ENCODE measurements around the gene PRDM10.
"Not testable (repeated sequence)": the region's sequence is repeated elsewhere in the genome, so short reads cannot be mapped to it uniquely, and the experiment has no call there.

PRDM10 gene

DNA sequence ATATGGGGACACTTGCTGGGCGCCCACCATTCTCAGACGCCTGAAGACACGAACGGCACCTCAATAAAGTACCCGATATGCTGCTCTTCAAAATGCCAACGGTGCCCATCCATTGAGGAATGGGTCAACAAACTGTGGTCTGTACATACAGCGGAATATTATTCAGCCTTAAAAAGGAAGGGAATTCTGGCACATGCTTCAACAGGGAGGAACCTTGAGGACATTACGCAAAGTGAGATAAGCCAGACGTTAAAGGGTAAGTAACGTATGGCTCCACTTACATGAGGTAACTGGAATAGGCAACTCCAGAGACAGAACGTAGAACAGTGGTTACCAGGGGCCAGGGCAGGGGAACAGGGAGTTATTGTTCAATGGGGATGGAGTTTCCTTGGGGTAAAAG is 28.0 kb downstream of the PRDM10 start:
- DNase-seq = no peak

DNA sequence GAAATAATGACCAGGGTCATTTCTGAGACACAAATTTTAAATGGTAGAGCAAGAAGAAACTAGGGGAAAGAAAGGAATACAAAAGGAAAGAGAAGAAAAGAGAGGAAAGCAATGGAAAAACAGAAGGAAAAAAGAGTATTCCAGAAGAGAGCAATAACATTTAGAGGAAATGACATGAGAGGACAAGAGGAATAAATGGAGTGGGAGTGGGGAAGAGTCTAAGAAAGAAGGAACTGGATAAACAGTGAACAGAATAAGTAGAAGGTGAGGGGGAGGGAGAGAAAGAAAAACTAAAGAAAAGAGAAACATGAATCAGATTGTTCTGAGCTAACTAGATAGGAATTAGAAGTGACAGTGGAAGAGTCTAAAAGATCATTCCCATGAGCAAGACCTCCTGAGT is 28.4 kb downstream of the PRDM10 start:
- DNase-seq = no peak

DNA sequence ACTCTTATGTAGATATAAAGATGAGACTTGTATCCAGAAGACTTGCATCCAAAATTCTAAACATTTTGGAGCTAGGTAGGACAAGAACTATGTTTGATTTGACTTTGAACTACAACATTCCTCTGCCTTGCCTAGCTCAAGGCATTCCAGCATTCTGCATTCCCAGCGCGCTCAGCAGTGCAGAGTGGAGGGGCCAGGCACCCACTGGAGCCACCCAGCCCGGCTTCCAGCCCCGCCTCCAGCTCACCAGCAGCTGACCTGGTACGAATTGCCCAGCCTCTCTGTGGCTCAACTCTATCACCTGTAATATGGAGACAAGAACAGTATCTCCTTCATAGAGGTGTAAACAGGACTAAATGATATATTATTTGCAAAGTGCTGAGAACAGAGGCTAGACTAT is 28.8 kb downstream of the PRDM10 start:
- DNase-seq = no peak

DNA sequence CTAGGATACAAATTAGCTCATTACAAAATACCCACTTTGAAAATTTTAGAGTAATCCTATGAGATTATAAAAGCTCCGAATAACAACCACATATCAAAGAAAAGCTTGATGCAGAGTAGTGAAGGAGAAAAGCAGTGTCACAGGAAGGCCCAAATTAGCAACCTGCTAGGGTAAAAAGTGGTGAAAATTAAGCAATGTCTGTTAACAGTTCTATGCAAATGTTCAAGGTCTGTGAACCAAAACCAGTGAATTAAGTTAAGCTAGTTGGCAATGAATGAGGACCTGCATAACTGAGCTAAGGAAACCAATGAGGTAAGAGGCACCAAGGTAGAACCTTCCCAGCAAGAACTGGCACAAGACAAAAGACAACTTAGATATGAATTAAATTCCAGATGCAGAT is 29.6 kb downstream of the PRDM10 start:
- DNase-seq = no peak

DNA sequence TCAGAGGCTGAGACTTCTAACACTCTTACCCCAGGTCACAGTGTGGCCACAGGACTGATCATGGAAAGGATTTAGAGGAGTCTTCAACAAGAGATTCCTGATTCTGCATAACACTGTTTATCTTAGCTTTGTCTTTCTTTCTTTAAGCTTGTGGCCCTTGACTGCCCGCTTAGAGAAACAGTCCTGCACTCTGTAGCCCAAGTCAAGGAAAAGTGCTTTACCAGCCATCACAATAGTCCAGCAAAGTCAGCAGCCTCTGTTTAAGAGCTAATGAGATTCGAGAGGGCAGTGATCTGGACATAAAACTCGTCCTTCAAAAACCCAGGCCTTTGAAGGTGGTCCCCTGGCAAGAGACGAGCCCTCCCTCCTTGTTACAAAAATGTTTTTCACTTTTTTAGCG is 30.0 kb downstream of the PRDM10 start:
- DNase-seq = no peak

DNA sequence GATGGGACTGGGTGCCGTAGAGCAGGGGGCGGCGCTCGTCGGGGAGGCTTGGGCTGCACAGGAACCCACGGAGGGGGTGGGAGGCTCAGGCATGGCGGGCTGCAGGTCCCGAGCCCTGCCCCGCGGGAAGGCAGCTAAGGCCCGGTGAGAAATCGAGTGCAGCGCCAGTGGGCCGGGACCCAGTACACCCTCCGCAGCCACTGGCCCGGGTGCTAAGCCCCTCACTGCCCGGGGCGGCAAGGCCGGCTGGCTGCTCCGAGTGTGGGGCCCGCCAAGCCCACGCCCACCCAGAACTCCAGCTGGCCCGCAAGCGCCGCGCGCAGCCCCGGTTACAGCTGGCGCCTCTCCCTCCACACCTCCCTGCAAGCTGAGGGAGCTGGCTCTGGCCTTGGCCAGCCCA is 30.8 kb downstream of the PRDM10 start:
- DNase-seq = not testable (repeated sequence)

DNA sequence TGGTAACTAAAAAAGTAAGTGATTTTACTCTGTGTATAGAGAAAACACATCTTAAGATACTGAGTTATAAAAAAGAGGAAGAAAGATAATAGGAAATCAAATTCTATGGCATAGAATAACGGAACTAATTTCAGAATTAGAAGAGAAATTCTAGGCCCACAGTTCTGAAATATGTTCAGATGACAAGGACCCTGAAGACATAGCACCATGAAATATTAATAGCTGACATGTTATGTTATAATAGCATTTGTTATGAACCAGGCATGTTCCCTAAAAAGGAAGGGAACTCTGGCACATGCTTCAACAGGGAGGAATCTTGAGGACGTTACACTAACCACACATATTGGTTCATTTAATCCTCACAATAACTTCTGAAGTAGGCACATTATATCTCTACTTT is 32.7 kb downstream of the PRDM10 start:
- no peak for DNase-seq

DNA sequence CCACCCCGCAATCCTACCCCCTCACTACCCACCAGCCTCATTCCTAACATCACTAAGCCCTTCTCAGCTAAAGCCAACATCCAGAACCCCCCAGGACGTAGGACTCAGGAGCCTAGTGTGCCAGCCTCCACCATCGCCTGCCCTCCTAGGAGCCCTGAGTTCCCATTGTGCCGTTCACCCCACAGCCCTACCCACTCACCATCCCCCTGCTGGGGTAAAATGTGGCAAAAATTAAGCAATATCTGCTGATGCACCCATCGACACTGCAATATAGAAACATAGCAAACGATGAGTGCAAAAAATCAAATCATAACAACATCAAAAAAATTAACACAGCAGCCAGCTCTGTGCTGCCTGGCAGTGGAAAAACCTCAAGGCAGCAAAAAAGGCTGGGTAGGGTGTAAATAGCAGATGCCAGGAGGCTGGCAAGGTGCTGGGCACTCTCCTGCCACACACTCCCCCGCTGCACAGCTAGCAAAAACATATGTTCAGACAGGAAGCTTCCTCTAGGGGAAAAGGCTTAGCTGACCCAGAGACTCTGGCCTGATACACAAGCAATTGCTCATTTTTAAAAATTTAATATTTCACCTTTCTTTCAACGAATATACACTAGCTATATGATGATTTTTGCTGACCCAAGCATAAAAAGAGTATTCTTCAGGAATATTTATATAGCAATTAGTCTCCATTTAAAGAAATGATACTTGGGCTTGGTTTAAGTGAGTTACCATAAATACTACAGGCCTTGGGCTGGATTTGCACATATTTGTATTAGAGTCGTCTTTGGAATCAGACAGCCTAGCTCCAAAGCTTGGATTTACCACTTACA is 33.8 kb downstream of the PRDM10 start:
- no peak for DNase-seq

DNA sequence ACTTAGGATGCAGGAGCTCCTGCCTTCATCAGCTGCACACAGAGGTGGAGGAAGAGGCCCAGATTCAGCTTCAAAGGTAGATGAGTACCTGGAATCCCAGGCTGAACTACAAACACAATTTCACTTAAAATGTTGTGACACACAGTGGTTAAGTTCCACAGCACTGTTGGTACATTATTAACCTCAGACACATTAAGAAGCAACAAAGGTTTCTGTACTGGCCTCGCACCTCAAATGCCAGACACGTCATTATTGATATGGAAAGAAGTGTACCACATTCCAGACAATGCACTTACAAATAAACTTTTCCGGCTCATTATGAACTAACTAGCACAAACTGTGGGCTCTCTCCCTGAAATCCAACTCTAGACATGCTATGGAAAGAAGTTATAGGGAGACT is 34.6 kb downstream of the PRDM10 start:
- DNase-seq = no peak

DNA sequence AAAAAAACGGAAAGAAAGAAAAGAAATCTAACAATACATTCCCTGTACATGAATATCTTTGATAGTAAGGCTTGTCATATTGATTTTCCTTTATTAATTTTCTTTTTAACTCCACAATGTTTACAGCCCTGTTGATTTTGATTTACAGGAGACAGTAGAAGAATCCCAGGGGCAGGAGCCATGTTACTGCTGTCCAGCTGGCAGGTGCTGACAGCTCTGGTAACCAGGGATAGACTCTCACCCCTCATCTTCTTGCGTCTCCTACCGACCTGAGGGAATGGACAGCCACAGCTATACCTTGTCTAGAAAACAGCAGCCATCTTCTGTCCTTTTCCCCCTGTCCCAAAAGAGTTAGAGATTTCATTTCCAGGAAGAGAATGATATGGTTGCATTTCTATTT is 37.4 kb downstream of the PRDM10 start:
- no peak for DNase-seq

DNA sequence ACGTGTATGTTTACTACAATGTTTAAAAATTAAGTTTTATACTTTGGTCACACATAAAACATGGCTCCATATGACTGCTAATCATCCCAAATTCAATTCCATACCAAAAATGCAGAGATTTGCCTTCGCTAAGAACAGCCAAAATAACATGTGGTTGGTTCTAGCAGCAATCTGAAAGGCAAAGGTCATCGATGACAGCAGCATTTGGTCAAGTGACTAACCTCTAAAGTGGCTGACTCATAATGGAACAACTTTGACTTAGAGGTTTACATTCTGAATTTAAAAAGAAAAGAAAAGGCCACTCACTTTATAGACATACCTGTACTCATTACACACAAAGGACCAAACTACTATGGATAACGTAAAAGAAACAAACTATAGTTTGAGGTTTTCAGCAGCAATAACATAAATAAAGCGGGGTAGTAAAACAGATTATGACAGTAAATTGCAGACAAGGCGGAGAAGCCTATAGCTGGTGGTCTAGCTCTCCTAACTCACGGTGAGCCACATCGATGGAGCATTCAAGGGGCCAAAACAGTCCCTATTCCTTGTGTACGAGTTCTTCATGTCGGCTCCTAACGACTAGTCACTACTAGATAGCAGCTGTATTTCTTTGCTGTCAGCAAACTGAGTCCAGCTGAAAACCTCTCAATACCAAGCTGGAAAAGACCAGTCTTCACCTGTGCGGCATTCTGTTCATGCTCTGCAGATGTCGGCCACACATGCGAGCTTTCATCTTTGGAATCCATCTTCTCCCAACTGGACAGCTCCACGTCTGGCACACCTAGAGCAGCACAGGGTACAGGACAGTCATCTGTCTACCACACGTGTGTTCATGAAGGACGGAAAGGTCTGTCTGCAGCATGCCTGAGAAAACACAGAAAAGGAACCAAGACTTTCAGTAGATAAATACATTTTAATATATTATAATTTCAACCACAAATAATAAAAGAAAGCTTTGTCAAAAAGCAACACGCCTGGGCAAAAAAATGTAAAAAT is 42.1 kb downstream of the PRDM10 start:
- DNase-seq = no peak

DNA sequence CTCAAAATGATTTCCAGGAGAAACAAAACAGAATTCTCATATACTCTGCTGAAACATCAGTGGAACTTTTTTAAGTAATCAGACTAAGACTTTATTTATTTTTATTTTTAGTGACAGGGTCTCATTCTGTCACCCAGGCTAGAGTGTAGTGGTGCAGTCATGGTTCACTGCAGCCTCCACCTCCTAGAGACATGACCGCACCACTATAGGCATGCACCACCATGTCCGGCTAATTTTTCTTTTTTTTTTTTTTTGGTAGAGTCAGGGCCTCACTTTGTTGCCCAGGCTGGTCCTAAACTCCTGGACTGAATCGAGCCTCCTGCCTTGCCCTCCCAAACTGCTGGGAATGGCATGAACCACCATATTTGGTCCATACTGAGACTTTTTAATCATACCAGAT is 42.9 kb downstream of the PRDM10 start:
- no peak for DNase-seq

DNA sequence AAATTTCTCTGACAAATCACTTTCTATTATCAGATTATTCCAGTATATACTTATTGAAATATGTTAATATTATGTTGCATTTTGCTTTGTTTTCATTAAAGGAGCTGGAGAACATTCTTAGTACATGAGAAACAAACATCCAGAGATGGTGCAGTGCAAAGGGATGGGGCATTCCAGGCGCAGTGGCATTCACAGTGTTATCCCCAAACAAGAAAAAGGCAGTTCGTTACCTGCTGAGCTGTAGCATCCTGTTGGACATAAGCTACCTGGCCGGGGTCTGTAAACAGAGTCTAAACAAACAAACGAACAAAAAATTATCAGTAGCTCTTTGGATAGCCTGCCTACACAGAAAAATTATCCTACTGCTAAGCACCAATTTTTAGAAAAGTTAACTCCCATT is 47.4 kb downstream of the PRDM10 start:
- no peak for DNase-seq

DNA sequence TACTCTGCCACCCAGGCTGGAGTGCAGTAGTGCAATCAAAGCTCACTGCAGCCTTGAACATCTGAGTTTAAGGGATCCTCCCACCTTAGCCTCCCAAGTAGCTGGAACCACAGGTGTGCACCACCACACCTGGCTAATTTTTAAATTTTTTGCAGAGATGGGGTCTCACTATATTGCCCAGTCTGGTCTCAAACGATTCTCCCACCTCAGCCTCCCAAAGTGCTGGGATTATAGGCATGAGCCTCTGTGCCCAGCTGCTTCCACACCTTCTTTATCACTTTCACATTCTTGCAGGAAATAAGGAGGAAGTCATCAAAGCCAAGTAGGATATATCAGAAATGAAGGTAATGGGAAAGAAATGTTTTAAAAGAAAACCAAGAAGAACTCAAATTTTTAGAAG is 47.9 kb downstream of the PRDM10 start:
- DNase-seq = not testable (repeated sequence)

DNA sequence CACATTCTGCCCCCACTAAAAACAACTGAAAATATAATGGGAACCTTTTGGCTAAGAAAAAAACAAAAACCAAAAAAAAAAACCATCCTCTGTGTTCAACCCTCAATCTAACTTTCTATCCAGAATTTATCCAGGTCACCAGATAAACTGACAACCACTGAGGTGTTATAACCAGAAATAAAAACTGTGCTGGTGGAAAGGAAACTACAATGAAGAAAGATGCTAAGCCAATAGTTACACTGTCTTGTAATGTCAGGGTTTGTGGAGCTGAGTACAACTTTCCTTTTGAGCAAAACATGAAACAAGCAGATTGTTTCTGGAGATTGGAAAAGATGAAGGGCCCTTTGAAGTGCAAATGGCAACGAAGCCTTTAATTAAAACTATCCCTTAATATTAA is 50.8 kb downstream of the PRDM10 start:
- DNase-seq = no peak

DNA sequence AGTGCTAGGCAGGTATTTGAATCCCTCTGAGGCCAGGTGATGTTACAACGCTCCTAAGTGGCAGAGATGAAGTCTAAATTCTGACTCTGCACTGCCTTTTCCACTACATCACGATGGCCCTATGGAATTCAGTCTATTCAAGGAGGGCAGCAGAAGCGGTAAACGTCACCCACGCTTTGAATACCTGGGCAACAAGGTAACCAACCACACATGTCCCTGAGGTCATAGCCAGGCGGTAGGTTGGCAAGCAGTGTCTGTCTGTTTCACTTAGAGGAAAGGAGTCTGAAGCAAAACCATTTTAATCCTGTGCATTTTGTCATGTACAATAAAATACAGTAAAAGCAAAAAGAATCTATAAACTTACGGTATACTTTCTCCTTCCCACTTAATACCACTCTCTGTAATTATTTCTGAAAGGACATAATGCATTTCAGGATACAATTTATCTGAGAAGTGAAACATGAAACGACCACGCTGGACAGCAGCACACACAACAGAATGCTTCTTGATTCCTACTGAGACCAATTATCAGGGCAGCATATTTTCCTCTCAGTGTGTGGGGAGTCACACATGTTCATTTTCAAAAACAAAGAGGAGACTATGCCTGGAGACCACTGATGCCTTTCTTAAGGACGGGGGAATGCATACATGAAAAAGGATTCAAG is 51.3 kb downstream of the PRDM10 start:
- no peak for DNase-seq

DNA sequence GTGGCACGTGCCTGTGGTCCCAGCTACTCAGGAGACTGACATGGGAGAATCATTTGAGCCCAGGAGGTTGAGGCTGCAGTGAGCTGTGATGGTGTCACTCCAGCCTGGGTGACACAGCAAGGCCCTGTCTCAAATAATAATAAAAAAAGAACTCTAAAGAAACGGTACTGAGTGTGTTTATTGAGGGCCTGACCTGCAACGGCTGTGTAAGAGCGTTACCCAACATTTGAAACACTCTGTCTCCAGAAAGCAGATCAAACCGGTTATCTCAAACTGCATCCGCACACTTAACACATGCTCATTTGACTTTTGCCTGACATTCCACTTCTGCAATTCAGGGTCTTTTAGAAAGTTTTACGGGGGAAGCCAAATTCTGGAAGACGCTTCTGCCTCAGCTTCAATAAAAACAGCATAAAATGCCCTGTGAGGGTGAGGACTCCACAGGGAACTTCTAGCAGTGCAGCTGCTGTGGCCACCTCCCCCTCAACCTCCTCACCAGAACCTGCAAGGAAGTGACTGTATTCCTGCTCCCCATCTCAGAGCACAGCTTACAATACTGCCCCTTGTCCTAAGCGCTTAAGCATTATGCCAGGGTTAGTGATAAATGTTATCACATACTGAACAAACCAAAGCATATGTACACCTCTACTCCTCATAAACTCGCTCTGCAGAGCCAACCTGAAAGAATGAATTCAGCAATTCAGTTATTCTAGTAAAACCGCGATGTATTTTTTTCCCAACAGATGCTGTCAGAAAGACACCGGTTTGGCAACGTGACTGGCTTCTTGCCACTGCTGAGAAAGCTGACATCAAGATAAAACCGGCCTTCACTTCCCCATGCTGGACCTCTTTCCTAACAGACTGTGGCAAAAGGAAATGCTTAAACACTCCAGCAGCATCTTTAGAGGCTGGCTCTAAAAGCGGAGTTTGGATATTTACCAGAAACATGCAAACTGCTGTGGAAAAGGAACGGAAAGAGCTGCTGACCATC is 52.2 kb downstream of the PRDM10 start:
- DNase-seq = no peak

DNA sequence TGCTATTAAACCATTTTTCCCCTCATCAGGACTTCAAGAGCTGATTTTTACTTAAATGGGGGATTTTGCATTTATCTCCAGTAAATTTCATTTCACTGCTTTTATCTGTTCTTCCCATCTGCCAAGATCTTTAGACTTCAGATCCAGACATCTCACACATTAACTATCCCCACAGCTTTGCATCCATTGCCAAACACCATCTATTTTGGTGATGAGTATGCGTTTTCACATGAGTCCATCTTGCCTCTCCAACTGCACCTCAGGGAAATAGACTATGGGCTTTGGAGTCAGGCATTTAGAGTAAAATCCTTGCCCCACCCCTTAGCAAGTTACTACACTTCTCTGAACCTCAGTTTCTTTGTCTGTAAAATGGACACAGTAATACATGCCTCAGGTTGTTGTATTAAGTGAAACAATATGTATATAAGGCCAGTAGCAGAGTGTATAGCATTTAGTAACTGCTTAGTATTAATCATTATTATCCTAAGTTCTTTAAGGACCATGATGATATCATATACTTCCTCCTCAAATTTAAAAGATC is 53.6 kb downstream of the PRDM10 start:
- no peak for DNase-seq

DNA sequence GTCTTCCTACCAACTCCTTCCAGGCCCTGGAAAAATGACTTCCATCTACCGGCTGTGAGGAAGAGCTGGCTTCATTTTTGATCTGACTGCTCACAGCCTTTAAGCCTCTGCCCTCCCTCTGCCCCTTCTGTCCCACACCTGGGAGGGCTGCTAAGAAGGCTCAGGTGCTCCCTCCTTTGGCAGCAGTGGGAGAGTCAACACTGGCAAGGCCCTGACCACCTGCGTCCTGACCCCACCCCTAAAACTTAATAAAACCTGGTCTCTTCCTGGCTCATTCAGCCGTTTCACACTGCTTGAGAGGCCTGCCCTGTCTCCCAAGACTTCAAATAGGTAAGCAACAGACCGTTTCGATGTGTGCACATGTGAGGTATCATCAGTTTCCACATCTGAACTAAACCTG is 55.2 kb downstream of the PRDM10 start:
- no peak for DNase-seq

DNA sequence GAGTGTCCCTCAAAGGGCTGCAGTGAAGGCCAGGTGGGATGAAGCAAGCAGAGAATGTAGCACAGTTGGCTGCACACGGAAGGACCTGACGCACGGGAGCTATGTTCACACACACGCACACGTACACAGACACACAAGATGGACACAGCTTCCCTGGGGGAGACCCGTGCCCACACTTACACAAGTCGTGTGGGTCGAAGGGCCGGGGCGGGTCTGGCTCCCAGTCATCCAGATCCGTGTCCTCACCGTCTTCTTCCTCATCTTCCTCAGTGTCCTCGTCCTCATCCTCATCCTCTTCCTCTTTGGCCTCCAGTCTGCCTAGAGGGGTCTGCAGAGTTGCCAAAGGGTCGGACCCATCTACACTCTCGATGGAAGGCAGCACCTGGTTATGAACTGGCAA is 55.7 kb downstream of the PRDM10 start:
- DNase-seq = no peak

DNA sequence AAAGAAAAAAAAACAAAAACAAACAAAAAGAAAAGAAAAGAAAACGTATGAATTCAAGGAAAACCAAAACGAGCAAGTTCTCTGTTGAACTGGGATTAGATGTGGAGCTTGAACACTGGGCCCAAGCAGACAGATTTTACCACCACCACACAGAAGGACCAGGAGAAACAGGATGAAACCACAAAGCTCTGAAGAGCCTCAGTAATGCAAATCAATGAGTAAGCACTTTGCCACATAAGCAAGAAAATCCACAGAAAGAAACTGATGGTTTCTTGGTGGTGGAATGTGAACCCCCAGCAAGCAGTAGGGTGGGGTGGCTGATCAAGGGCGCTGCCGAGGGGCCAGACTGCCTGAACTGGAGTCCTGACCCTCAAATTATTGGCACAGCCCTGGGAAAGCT is 56.4 kb downstream of the PRDM10 start:
- no peak for DNase-seq

DNA sequence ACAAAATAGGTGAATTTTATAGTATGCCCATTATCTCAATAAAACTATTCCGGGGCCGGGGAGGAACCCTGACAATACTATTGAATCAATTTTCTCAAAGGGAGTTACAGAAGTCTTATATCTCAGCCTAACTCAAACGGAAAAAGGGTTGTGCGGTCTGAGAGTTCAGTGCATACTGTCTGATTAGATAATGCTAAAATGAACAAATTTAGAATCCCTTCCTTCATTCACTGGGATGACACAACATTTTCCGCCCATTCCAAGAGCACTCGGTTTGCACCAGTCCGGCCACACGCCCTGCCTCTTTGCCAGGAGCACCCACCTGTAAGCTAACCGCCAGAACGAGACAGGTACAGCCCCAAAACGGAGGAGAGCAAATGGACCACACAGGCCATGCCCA is 57.3 kb downstream of the PRDM10 start:
- no peak for DNase-seq
